HEK293T (cell line): ENCODE results near the gene COL19A1.
"Not testable (repeated sequence)": the region's sequence is repeated elsewhere in the genome, so short reads cannot be mapped to it uniquely, and the experiment has no call there.

ENCODE experiments used
- CTCF ChIA-PET: fragments of 350-600 bp; formaldehyde crosslinking; extraction: SDS; loops from one replicate; lab custom pipeline; 2021; ENCODE audit warnings: antibody characterized with exemption, inconsistent platforms; lab: Yijun Ruan, JAX
- POLR2A ChIA-PET: fragments of 350-600 bp; formaldehyde crosslinking; extraction: SDS; loops from one replicate; lab custom pipeline; 2020; ENCODE audit warnings: antibody characterized with exemption, inconsistent platforms; lab: Yijun Ruan, JAX
- DNase-seq: peaks from one replicate; pipeline ENCODE4 v3.0.0; 2012; ENCODE audit warnings: mixed read lengths; ENCODE audit errors: extremely low spot score
- ARNT ChIP-seq: fragments of 450-650 bp; IDR thresholded peaks from 2 replicates; pipeline ENCODE4 v1.6.1; 2017; ENCODE audit warnings: mild to moderate bottlenecking
- BHLHE40 ChIP-seq: fragments of 450-650 bp; IDR thresholded peaks from 2 replicates; pipeline ENCODE4 v1.6.1; 2016; ENCODE audit warnings: mild to moderate bottlenecking, moderate library complexity, borderline replicate concordance
- CTBP1 ChIP-seq: fragments of 450-650 bp; IDR thresholded peaks from 2 replicates; pipeline ENCODE4 v1.6.1; 2016; ENCODE audit warnings: borderline replicate concordance
- ELF4 ChIP-seq: fragments of 450-650 bp; IDR thresholded peaks from 2 replicates; pipeline ENCODE4 v1.6.1; 2017; ENCODE audit warnings: antibody characterized with exemption
- FOXA1 ChIP-seq: fragments of 450-650 bp; IDR thresholded peaks from 2 replicates; pipeline ENCODE4 v1.6.1; 2016; ENCODE audit warnings: mild to moderate bottlenecking
- FOXK2 ChIP-seq: fragments of 450-650 bp; IDR thresholded peaks from 2 replicates; pipeline ENCODE4 v1.6.1; 2016; ENCODE audit warnings: mild to moderate bottlenecking
- FOXM1 ChIP-seq: fragments of 450-650 bp; IDR thresholded peaks from 2 replicates; pipeline ENCODE4 v1.6.1; 2017; ENCODE audit warnings: mild to moderate bottlenecking, borderline replicate concordance
- HDGF ChIP-seq: fragments of 450-650 bp; IDR thresholded peaks from 2 replicates; pipeline ENCODE4 v1.6.1; 2017; ENCODE audit warnings: antibody characterized with exemption, borderline replicate concordance
- L3MBTL2 ChIP-seq: fragments of 450-650 bp; conservative IDR thresholded peaks from 2 replicates; pipeline ENCODE4 v1.6.1; 2016; ENCODE audit warnings: mild to moderate bottlenecking
- LEF1 ChIP-seq: fragments of 450-650 bp; IDR thresholded peaks from 2 replicates; pipeline ENCODE4 v1.6.1; 2017; ENCODE audit warnings: mild to moderate bottlenecking, borderline replicate concordance
- NFRKB ChIP-seq: fragments of 450-650 bp; IDR thresholded peaks from 2 replicates; pipeline ENCODE4 v1.6.1; 2016; ENCODE audit warnings: mild to moderate bottlenecking, moderate library complexity
- PKNOX1 ChIP-seq: fragments of 450-650 bp; IDR thresholded peaks from 2 replicates; pipeline ENCODE4 v1.6.1; 2016
- SP1 ChIP-seq: fragments of 450-650 bp; IDR thresholded peaks from 2 replicates; pipeline ENCODE4 v1.6.1; 2017
- SUZ12 ChIP-seq: fragments of 450-650 bp; IDR thresholded peaks from 2 replicates; pipeline ENCODE4 v1.6.1; 2016; ENCODE audit warnings: mild to moderate bottlenecking
- TARDBP ChIP-seq: fragments of 450-650 bp; IDR thresholded peaks from 2 replicates; pipeline ENCODE4 v1.6.1; 2016
- ZNF384 ChIP-seq: fragments of 450-650 bp; IDR thresholded peaks from 2 replicates; pipeline ENCODE4 v1.6.1; 2016

COL19A1 gene

GRCh38 chr6:69820438-69820837 is 45.9 kb upstream of the COL19A1 start:
- TF ChIP-seq HDGF (no peak), FOXM1 (no peak)
- CTCF ChIA-PET, result interaction anchor here (0.6 kb wide), 1 partner anchor 448 kb away, joined by 4 read pairs; no protein-coding TSS in a partner anchor

GRCh38 chr6:69824355-69824754 is 42.0 kb upstream of the COL19A1 start:
- CTCF ChIA-PET, DNase-seq, POLR2A ChIA-PET: not testable (repeated sequence)

More at GRCh38 chr6:69820438-69820837, 45.9 kb upstream of the COL19A1 start:
- POLR2A ChIA-PET, result no interaction called here
- DNase-seq, result no peak

- CTCF ChIA-PET, result no interaction called here
- no peak for TF ChIP-seq SUZ12
- TF ChIP-seq NFRKB, result no peak
- TF ChIP-seq TARDBP, result no peak
- no peak for TF ChIP-seq ELF4
- TF ChIP-seq CTBP1, result no peak
- TF ChIP-seq LEF1, result no peak
- no peak for TF ChIP-seq ARNT
- no peak for TF ChIP-seq FOXM1
- TF ChIP-seq HDGF, result no peak
- no peak for DNase-seq
These were observed 40.5 kb upstream of the COL19A1 start for GRCh38 chr6:69825904-69826303.

GRCh38 chr6:69827276-69827893 is 39.0 kb upstream of the COL19A1 start:
- no peak for DNase-seq
- TF ChIP-seq SP1 (no peak), FOXA1 (no peak), SUZ12 (no peak), CTBP1 (no peak)
- ChIA-PET CTCF (no interaction called here), POLR2A (no interaction called here)

More at GRCh38 chr6:69825904-69826303, 40.5 kb upstream of the COL19A1 start:
- POLR2A ChIA-PET, result no interaction called here

- ChIA-PET POLR2A (no interaction called here), CTCF (no interaction called here)
- DNase-seq, result no peak
- TF ChIP-seq L3MBTL2, result no peak
- TF ChIP-seq ELF4, result no peak
- TF ChIP-seq ARNT, result no peak
- TF ChIP-seq PKNOX1, result no peak
- TF ChIP-seq FOXM1, result no peak
- TF ChIP-seq TARDBP, result no peak
These were observed 33.8 kb upstream of the COL19A1 start for GRCh38 chr6:69832558-69832957.

GRCh38 chr6:69835414-69836179 is 30.8 kb upstream of the COL19A1 start:
- peak; percentile 46 for DNase-seq
- POLR2A ChIA-PET, result no interaction called here
- no peak for TF ChIP-seq SUZ12
- TF ChIP-seq PKNOX1, result no peak
- no peak for TF ChIP-seq ELF4
- CTCF ChIA-PET, result interaction anchor here (1.0 to 1.4 kb wide), 2 partner anchors 25 to 331 kb away, joined by 3 to 5 read pairs; no protein-coding TSS in a partner anchor

- CTCF ChIA-PET, result no interaction called here
- POLR2A ChIA-PET, result no interaction called here
- no peak for DNase-seq
- TF ChIP-seq ELF4, result no peak
- no peak for TF ChIP-seq FOXA1
- TF ChIP-seq TARDBP, result no peak
- no peak for TF ChIP-seq FOXM1
- TF ChIP-seq NFRKB, result no peak
- TF ChIP-seq CTBP1, result no peak
- no peak for TF ChIP-seq ZNF384
- TF ChIP-seq LEF1, result no peak
- TF ChIP-seq SUZ12, result no peak
These were observed 24.5 kb upstream of the COL19A1 start for GRCh38 chr6:69841862-69842261.

- ChIA-PET CTCF (no interaction called here), POLR2A (no interaction called here)
- DNase-seq, result no peak
- TF ChIP-seq HDGF, result no peak
- TF ChIP-seq SP1, result no peak
- TF ChIP-seq LEF1, result no peak
- TF ChIP-seq BHLHE40, result no peak
- no peak for TF ChIP-seq FOXA1
- TF ChIP-seq PKNOX1, result no peak
- no peak for TF ChIP-seq SUZ12
- TF ChIP-seq ZNF384, result no peak
- no peak for TF ChIP-seq TARDBP
- TF ChIP-seq FOXM1, result no peak
- no peak for TF ChIP-seq ARNT
- no peak for TF ChIP-seq CTBP1
- TF ChIP-seq FOXK2, result no peak
- no peak for TF ChIP-seq ELF4
- TF ChIP-seq L3MBTL2, result no peak
- no peak for TF ChIP-seq NFRKB
These were observed 23.2 kb upstream of the COL19A1 start for GRCh38 chr6:69843189-69843588.
